ENCODE measurements around the gene CFAP126. TPM values are rescaled to one million over a fixed set of nuclear protein-coding genes. Genes with fewer than 3 reads are reported as not detected.

CFAP126 gene, protein sequence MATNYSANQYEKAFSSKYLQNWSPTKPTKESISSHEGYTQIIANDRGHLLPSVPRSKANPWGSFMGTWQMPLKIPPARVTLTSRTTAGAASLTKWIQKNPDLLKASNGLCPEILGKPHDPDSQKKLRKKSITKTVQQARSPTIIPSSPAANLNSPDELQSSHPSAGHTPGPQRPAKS
- total RNA-seq = not detected in 2 replicates

DNA sequence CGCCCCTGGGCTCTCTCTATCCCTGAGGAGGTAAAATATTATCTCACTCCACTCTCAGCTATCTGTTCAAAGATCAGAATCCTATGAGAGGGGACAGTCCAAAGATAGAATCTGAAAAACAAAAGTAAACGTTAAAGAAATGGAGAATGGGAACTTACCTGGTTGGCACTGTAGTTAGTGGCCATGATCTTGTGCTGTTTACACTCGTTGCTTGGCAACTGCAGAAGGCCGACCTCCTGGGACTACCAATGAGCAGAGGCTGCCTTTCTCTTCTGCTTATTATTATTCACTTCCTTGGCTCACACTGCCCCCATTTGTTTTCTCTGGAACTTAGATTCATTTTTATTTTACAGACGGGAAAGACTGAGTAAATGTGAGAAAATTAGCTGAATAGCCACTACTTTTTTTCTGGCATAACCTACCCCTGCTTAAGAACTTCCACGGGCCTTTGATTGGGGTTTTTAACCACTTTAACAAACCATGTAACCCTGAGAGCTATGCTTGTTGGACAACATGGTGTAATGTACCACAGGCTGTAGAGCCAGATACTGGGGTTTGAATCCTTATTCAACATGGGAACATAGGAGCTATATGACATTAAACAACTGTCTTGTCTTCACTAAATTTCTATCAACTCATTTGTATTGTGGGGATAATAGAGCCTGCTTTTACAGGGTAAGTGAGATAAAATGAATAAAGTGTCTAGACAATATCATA is at the start of gene CFAP126:
TSS of gene CFAP126 (minus strand) at position 193 of the 717 bp plus-strand sequence. CDS start at position 185, 8 bp downstream.

Other genes starting within 250 kb of the CFAP126 start
- 71.9 and 125 TPM in 2 replicates for gene PFDN2, start 249.8 kb downstream of the CFAP126 start, total RNA-seq
- gene NIT1, start 249.8 kb downstream of the CFAP126 start, total RNA-seq = 39.4 and 42.0 TPM in 2 replicates
- gene DEDD, start 235.2 kb downstream of the CFAP126 start, total RNA-seq = 21.9 and 23.2 TPM in 2 replicates
- 48.9 and 74.6 TPM in 2 replicates for gene UFC1, start 213.9 kb downstream of the CFAP126 start, total RNA-seq
- gene USP21, start 208.4 kb downstream of the CFAP126 start, total RNA-seq = 7.7 and 8.5 TPM in 2 replicates
- gene PPOX, start 201.4 kb downstream of the CFAP126 start, total RNA-seq = 8.4 and 18.0 TPM in 2 replicates
- gene B4GALT3, start 190.4 kb downstream of the CFAP126 start, total RNA-seq = 36.7 TPM in 2 replicates
- gene ADAMTS4, start 168.8 kb downstream of the CFAP126 start, total RNA-seq = 0.08 and 1.5 TPM in 2 replicates
- gene NDUFS2, start 165.5 kb downstream of the CFAP126 start, total RNA-seq = 120 and 122 TPM in 2 replicates
- gene FCER1G, start 152.6 kb downstream of the CFAP126 start, total RNA-seq = 0.70 TPM in 1 of 2 replicates, not detected in the other
- gene APOA2, start 144.2 kb downstream of the CFAP126 start, total RNA-seq = not detected in 2 replicates
- 10.1 and 16.2 TPM in 2 replicates for gene TOMM40L, start 141.8 kb downstream of the CFAP126 start, total RNA-seq
- gene NR1I3, start 129.7 kb downstream of the CFAP126 start, total RNA-seq = not detected in 2 replicates
- not detected in 2 replicates for gene PCP4L1, start 109.1 kb downstream of the CFAP126 start, total RNA-seq
- 0.61 and 0.86 TPM in 2 replicates for gene MPZ, start 57.9 kb downstream of the CFAP126 start, total RNA-seq
- gene SDHC, start 53.5 kb downstream of the CFAP126 start, total RNA-seq = 29.3 and 39.3 TPM in 2 replicates
- gene FCGR2A, start 137.6 kb upstream of the CFAP126 start, total RNA-seq = not detected in 2 replicates
- 0.23 and 0.27 TPM in 2 replicates for gene HSPA6, start 156.7 kb upstream of the CFAP126 start, total RNA-seq
- not detected in 2 replicates for gene FCGR3A, start 181.9 kb upstream of the CFAP126 start, total RNA-seq

All from hair follicular keratinocyte (primary cell).